ENCODE results near the gene LIN7A. TPM values are rescaled to one million over a fixed set of nuclear protein-coding genes. Genes with fewer than 3 reads are reported as not detected.
A peak's percentile ranks its signal among the peaks of the same experiment; 100 is the strongest.

Gene LIN7A
- total and polyA plus RNA-seq, 11 donors: 7.5 to 21.6 (median 14.6) TPM

GRCh38 chr12:80781313-80781712, 156.4 kb downstream of the LIN7A start:
- ATAC-seq: no peak
- Histone ChIP-seq H3K4me1 (peaks cover 0 to 15% (median 10%) of the 10 kb centered on the region in 12 donors), H3K9me3 (peaks cover 0 to 8% (median 0%) of the 10 kb centered on the region in 12 donors), H3K27ac (no peak overlapping the region), H3K4me3 (no peak overlapping the region), H3K36me3 (no peaks in the 10 kb centered on the region), H3K27me3 (no peaks in the 10 kb centered on the region)
- intact Hi-C loops (cut with DNase I): no loop called here
- 86 to 93% (median 89%) methylated on average over 1 of the region's 1 CpG for WGBS, 4 donors
- TF ChIP-seq POLR2A (IDR thresholded peaks at IDR 0.05): no peak
- no peak for TF ChIP-seq CTCF (IDR thresholded peaks at IDR 0.05)
- no peak for DNase-seq

GRCh38 chr12:80780746-80781145, 157.0 kb downstream of the LIN7A start:
- Histone ChIP-seq H3K4me3 (no peak overlapping the region), H3K27ac (no peak overlapping the region), H3K27me3 (no peaks in the 10 kb centered on the region), H3K4me1 (peaks cover 0 to 15% (median 10%) of the 10 kb centered on the region in 12 donors), H3K9me3 (peaks cover 0 to 8% (median 0%) of the 10 kb centered on the region in 12 donors), H3K36me3 (no peaks in the 10 kb centered on the region)
- ATAC-seq: no peak
- intact Hi-C loops (cut with DNase I): no loop called here
- TF ChIP-seq CTCF (IDR thresholded peaks at IDR 0.05) (no peak), POLR2A (IDR thresholded peaks at IDR 0.05) (no peak)
- 72 to 83% (median 80%) methylated on average over 2 of the region's 2 CpGs for WGBS, 4 donors
- DNase-seq: no peak

GRCh38 chr12:80778005-80778541, 159.7 kb downstream of the LIN7A start:
- 54 to 63% (median 58%) methylated on average over 3 of the region's 3 CpGs for WGBS, 4 donors
- peak; percentile 58 to 93 (median 72) for ATAC-seq
- Histone ChIP-seq H3K4me1 (peaks cover 0 to 15% (median 10%) of the 10 kb centered on the region in 12 donors), H3K27ac (peak overlapping the region in 10 of 12 donors; percentile 27 to 71 (median 50)), H3K4me3 (no peak overlapping the region), H3K27me3 (no peaks in the 10 kb centered on the region), H3K36me3 (no peaks in the 10 kb centered on the region), H3K9me3 (peaks cover 0 to 14% (median 0%) of the 10 kb centered on the region in 12 donors)
- no peak for TF ChIP-seq CTCF (IDR thresholded peaks at IDR 0.05)
- no peak for TF ChIP-seq POLR2A (IDR thresholded peaks at IDR 0.05)
- intact Hi-C loops (cut with DNase I): loop anchor here in 2 of 10 donors (10.0 kb wide), 1 partner anchor 167 kb away; no protein-coding TSS in a partner anchor
- peak; percentile 53 to 58 (median 56) for DNase-seq

- no peak for DNase-seq
- intact Hi-C loops (cut with DNase I): loop anchor here in 2 of 10 donors (10.0 kb wide), 1 partner anchor 167 kb away; no protein-coding TSS in a partner anchor
- Histone ChIP-seq H3K4me3 (no peak overlapping the region), H3K4me1 (peaks cover 0 to 15% (median 10%) of the 10 kb centered on the region in 12 donors), H3K36me3 (no peaks in the 10 kb centered on the region), H3K9me3 (peaks cover 0 to 14% (median 0%) of the 10 kb centered on the region in 12 donors), H3K27ac (peak overlapping the region in 10 of 12 donors; percentile 27 to 71 (median 50)), H3K27me3 (no peaks in the 10 kb centered on the region)
- ATAC-seq: peak in 1 of 4 donors; percentile 24
- no peak for TF ChIP-seq POLR2A (IDR thresholded peaks at IDR 0.05)
- TF ChIP-seq CTCF (IDR thresholded peaks at IDR 0.05): no peak
- WGBS, 4 donors: 56 to 66% (median 63%) methylated on average over 4 of the region's 4 CpGs
Observed at GRCh38 chr12:80777587-80777986, 160.1 kb downstream of the LIN7A start.

Measured in heart left ventricle (tissue), 16 donors.